GM12873 (cell line): ENCODE measurements around the gene CMTM4.

Experiments used
- CTCF ChIP-seq: IDR thresholded peaks from 2 replicates; pipeline ENCODE4 v1.5.1; 2012; ENCODE audit warnings: low read depth, mild to moderate bottlenecking, moderate library complexity, low read length, control low read depth; ENCODE audit not compliant: insufficient read depth; ENCODE audit errors: missing control alignments

The CMTM4 gene

GRCh38 chr16:66696669-66697630 lies at the start of gene CMTM4:
Gene CMTM4 (minus strand): TSS chr16:66696743. CDS start chr16:66696525, 218 bp downstream.
- TF ChIP-seq CTCF = peak; percentile 43

- no peak for TF ChIP-seq CTCF
These were observed 49.5 kb upstream of the CMTM4 start for GRCh38 chr16:66746048-66746447.

GRCh38 chr16:66741950-66742808 lies 45.6 kb upstream of the CMTM4 start:
- TF ChIP-seq CTCF = no peak

GRCh38 chr16:66741169-66741900 lies 44.8 kb upstream of the CMTM4 start:
- no peak for TF ChIP-seq CTCF

- TF ChIP-seq CTCF = no peak
These were observed 44.0 kb upstream of the CMTM4 start for GRCh38 chr16:66740533-66740932.

GRCh38 chr16:66740010-66740409 lies 43.5 kb upstream of the CMTM4 start:
- TF ChIP-seq CTCF = peak; percentile 73
